HepG2 (cell line): ENCODE data around the gene ZKSCAN2. TPM values are rescaled to one million over a fixed set of nuclear protein-coding genes. Genes with fewer than 3 reads are reported as not detected.

Experiments used
- ADNP ChIP-seq: sonication (generic); formaldehyde crosslinking; IDR thresholded peaks from 2 replicates; pipeline ENCODE4 v1.4.0; 2020; ENCODE audit warnings: missing genetic modification reagents
- CREB1 ChIP-seq, 2 experiments: fragments of 450-650 bp in 1 of 2; IDR thresholded peaks; 2 replicates each; pipeline ENCODE4 v1.6.1; 2016 to 2017; ENCODE audit warnings: control low read depth in 1 of 2, mild to moderate bottlenecking in 1 of 2, missing compliant biosample characterization in 1 of 2, missing genetic modification characterization in 1 of 2
- FOXM1 ChIP-seq: sonication (generic); formaldehyde crosslinking; IDR thresholded peaks from 2 replicates; pipeline ENCODE4 v1.5.0; 2020; ENCODE audit warnings: missing genetic modification reagents
- GZF1 ChIP-seq: sonication (generic); formaldehyde crosslinking; IDR thresholded peaks from 2 replicates; pipeline ENCODE4 v1.5.1; 2020; ENCODE audit warnings: mild to moderate bottlenecking, missing genetic modification reagents
- KDM4B ChIP-seq: sonication (generic); formaldehyde crosslinking; IDR thresholded peaks from 2 replicates; pipeline ENCODE4 v1.4.0; 2020; ENCODE audit warnings: missing genetic modification reagents
- NKX3-1 ChIP-seq: sonication (generic); formaldehyde crosslinking; IDR thresholded peaks from 2 replicates; pipeline ENCODE4 v1.5.0; 2020; ENCODE audit warnings: missing genetic modification reagents
- POLR2AphosphoS5 ChIP-seq: IDR thresholded peaks from 2 replicates; pipeline ENCODE4 v1.6.1; 2012; ENCODE audit warnings: low read depth, low read length
- ZMYM2 ChIP-seq: sonication (generic); formaldehyde crosslinking; IDR thresholded peaks from 2 replicates; pipeline ENCODE4 v1.8.0; 2022; ENCODE audit warnings: mild to moderate bottlenecking, missing genetic modification reagents
- ZNF329 ChIP-seq: sonication (generic); formaldehyde crosslinking; IDR thresholded peaks from 2 replicates; pipeline ENCODE4 v1.9.0; 2021; ENCODE audit warnings: low read depth, mild to moderate bottlenecking, missing genetic modification reagents
- ZNF552 ChIP-seq: sonication (generic); formaldehyde crosslinking; IDR thresholded peaks from 2 replicates; pipeline ENCODE4 v1.9.0; 2022; ENCODE audit warnings: missing genetic modification reagents, mild to moderate bottlenecking, borderline replicate concordance
- ZNF7 ChIP-seq: IDR thresholded peaks from 2 replicates; pipeline ENCODE4 v1.6.1; 2016; ENCODE audit warnings: missing biosample characterization, missing genetic modification reagents
- ZNF776 ChIP-seq: sonication (generic); formaldehyde crosslinking; IDR thresholded peaks from 2 replicates; pipeline ENCODE4 v1.4.0; 2020; ENCODE audit warnings: mild to moderate bottlenecking, missing genetic modification reagents
- polyA plus RNA-seq, 8 experiments: library from polyadenylated mRNA; depleted of rRNA in 3 of 8; stranded (reverse) in 7 of 8; unstranded in 1 of 8; fragments of >200 nt; fragmentation: Illumina TruSeq in 4 of 8; extraction: Trizol in 4 of 8; gene quantifications; 2 replicates each; pipeline versions ENCODE4 v1.2.1 to v1.2.3, GENCODE V29; 2011 to 2016; ENCODE audit warnings: low read depth in 4 of 8, missing spikeins in 1 of 8, mixed read lengths in 1 of 8; ENCODE audit not compliant: insufficient read depth in 1 of 8
- total RNA-seq, 5 experiments: library from RNA; depleted of rRNA; stranded (reverse); fragments of >200 nt; fragmentation: Illumina TruSeq; extraction: Trizol; gene quantifications; 2 replicates each; pipeline ENCODE4 v1.2.3, GENCODE V29; 2016; ENCODE audit warnings: low read depth in 1 of 5
- TF ChIP-seq, protein P1 (sequence below), 2 experiments: fragments of 450-650 bp in 1 of 2; sonication (generic) in 1 of 2; formaldehyde crosslinking in 1 of 2; IDR thresholded peaks; 2 replicates each; pipeline versions ENCODE4 v1.6.1 to v1.8.0; 2016 to 2022; ENCODE audit warnings: antibody characterized with exemption in 1 of 2, mild to moderate bottlenecking in 1 of 2, missing genetic modification reagents in 1 of 2
- TF ChIP-seq, protein P2 (sequence below): sonication (generic); formaldehyde crosslinking; IDR thresholded peaks from 2 replicates; pipeline ENCODE4 v1.4.0; 2020; ENCODE audit warnings: missing genetic modification reagents
- TF ChIP-seq, protein P3 (sequence below): sonication (generic); formaldehyde crosslinking; IDR thresholded peaks from 2 replicates; pipeline ENCODE4 v1.4.0; 2020; ENCODE audit warnings: missing genetic modification reagents
- TF ChIP-seq, protein P4 (sequence below): sonication (generic); formaldehyde crosslinking; IDR thresholded peaks from 2 replicates; pipeline ENCODE4 v1.5.1; 2020; ENCODE audit warnings: missing genetic modification reagents, mild to moderate bottlenecking, borderline replicate concordance

ZKSCAN2 gene
- total and polyA plus RNA-seq, 2 of the 13 experiments (the other 11 are each of a cell fraction or from before 2014, with no cell fraction given), result 4.2 to 11.1 TPM

DNA sequence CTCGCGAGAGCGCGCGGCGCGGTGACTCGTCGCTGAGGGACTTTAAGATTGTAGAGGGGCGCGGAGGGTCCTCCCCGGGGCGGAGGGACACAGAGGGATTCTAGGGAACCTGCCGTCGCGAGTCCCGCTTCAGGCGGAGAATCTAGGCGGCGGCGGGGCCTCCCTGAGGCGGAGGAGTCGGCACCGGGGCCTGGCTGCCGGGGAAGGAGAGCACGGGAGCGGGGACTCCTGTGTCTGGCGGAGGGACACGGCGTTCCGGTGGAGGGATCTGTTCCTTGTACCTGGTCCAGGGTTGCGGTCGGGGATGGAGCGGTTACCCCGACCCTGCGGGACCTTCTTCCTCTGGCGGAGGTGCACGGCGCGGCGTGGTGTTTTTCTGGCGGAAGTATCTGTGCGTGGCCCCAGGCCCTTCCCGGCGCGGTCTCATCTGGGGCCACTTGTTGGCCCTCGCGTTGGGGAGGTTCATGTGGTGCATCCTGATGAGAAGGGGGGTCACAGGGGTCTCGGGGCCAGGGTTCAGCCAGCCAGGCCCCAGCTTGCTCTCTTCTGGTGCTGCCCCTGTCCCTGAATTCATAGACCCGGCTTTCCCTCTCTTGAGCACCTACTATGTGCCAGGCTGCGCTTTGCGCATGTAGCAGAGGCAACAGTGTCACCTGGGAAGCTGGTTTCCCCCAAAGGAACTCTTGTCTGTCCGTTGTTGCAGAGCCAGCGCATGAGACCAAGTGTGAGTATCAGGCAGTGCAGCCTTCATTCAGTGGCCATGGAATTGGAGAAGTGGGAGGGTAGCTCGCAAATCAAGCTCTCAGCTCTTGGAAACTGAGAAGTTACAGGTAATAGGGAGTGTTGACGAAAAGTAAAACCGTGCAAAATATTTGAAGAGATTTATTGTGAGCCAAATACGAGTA lies 563 bp upstream of the ZKSCAN2 start (continued):
- TF ChIP-seq, protein P1, sequence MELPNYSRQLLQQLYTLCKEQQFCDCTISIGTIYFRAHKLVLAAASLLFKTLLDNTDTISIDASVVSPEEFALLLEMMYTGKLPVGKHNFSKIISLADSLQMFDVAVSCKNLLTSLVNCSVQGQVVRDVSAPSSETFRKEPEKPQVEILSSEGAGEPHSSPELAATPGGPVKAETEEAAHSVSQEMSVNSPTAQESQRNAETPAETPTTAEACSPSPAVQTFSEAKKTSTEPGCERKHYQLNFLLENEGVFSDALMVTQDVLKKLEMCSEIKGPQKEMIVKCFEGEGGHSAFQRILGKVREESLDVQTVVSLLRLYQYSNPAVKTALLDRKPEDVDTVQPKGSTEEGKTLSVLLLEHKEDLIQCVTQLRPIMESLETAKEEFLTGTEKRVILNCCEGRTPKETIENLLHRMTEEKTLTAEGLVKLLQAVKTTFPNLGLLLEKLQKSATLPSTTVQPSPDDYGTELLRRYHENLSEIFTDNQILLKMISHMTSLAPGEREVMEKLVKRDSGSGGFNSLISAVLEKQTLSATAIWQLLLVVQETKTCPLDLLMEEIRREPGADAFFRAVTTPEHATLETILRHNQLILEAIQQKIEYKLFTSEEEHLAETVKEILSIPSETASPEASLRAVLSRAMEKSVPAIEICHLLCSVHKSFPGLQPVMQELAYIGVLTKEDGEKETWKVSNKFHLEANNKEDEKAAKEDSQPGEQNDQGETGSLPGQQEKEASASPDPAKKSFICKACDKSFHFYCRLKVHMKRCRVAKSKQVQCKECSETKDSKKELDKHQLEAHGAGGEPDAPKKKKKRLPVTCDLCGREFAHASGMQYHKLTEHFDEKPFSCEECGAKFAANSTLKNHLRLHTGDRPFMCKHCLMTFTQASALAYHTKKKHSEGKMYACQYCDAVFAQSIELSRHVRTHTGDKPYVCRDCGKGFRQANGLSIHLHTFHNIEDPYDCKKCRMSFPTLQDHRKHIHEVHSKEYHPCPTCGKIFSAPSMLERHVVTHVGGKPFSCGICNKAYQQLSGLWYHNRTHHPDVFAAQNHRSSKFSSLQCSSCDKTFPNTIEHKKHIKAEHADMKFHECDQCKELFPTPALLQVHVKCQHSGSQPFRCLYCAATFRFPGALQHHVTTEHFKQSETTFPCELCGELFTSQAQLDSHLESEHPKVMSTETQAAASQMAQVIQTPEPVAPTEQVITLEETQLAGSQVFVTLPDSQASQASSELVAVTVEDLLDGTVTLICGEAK (IDR thresholded peaks at IDR 0.05), result no peak
- TF ChIP-seq, protein P1 (CRISPR knock-in tag; IDR thresholded peaks at IDR 0.05), result peak; percentile 90
- TF ChIP-seq FOXM1 (peak; percentile 81), ZNF7 (peak; percentile 31), NKX3-1 (CRISPR knock-in tag) (peak; percentile 94), GZF1 (peak; percentile 91), ZNF552 (CRISPR knock-in tag) (peak; percentile 92), POLR2AphosphoS5 (peak; percentile 82; the same call in 1 of the 2 replicates), CREB1 (IDR thresholded peaks at IDR 0.05) (peak; percentile 75), CREB1 (CRISPR knock-in tag; IDR thresholded peaks at IDR 0.05) (peak; percentile 75; the same call in 1 of the 2 replicates), ZMYM2 (CRISPR knock-in tag) (peak; percentile 82), KDM4B (peak; percentile 72; the same call in 1 of the 2 replicates), ZNF329 (CRISPR knock-in tag) (no peak), ADNP (CRISPR knock-in tag) (0 out of 2 replicates have a peak, but pooled peaks have one; percentile 17), ZNF776 (CRISPR knock-in tag) (0 out of 2 replicates have a peak, but pooled peaks have one; percentile 7)
- TF ChIP-seq, protein P2, sequence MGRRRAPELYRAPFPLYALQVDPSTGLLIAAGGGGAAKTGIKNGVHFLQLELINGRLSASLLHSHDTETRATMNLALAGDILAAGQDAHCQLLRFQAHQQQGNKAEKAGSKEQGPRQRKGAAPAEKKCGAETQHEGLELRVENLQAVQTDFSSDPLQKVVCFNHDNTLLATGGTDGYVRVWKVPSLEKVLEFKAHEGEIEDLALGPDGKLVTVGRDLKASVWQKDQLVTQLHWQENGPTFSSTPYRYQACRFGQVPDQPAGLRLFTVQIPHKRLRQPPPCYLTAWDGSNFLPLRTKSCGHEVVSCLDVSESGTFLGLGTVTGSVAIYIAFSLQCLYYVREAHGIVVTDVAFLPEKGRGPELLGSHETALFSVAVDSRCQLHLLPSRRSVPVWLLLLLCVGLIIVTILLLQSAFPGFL, result no peak; the same call in 1 of the 2 replicates
- TF ChIP-seq, protein P3, sequence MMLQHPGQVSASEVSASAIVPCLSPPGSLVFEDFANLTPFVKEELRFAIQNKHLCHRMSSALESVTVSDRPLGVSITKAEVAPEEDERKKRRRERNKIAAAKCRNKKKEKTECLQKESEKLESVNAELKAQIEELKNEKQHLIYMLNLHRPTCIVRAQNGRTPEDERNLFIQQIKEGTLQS (CRISPR knock-in tag), result no peak
- TF ChIP-seq, protein P4, sequence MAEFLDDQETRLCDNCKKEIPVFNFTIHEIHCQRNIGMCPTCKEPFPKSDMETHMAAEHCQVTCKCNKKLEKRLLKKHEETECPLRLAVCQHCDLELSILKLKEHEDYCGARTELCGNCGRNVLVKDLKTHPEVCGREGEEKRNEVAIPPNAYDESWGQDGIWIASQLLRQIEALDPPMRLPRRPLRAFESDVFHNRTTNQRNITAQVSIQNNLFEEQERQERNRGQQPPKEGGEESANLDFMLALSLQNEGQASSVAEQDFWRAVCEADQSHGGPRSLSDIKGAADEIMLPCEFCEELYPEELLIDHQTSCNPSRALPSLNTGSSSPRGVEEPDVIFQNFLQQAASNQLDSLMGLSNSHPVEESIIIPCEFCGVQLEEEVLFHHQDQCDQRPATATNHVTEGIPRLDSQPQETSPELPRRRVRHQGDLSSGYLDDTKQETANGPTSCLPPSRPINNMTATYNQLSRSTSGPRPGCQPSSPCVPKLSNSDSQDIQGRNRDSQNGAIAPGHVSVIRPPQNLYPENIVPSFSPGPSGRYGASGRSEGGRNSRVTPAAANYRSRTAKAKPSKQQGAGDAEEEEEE (CRISPR knock-in tag), result peak; percentile 88; the same call in 1 of the 2 replicates
